ENCODE results near the gene TAC3.

The TAC3 gene

DNA sequence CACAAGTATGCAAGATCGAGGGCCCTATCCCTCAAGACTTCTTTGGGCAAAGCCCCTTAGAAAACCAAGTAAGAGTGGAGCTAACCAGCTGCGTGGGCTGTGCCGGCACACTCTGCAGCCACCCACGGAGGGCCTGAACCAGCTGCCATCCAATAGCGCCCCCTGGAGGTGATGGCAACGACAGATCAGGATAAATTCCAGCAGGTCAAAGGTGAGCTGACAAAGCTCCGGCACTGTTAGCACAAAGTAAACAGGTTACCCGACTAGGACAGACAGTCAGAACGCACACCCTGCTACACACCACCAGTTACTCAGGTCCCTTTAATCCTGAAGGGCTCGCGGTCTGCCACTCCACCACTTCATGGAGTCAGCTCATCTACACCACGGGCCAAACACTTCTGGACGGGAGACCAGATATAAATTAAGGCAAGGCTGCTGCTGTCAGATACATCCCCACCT lies 14.9 kb downstream of the TAC3 start:
- TF ChIP-seq, protein P1, sequence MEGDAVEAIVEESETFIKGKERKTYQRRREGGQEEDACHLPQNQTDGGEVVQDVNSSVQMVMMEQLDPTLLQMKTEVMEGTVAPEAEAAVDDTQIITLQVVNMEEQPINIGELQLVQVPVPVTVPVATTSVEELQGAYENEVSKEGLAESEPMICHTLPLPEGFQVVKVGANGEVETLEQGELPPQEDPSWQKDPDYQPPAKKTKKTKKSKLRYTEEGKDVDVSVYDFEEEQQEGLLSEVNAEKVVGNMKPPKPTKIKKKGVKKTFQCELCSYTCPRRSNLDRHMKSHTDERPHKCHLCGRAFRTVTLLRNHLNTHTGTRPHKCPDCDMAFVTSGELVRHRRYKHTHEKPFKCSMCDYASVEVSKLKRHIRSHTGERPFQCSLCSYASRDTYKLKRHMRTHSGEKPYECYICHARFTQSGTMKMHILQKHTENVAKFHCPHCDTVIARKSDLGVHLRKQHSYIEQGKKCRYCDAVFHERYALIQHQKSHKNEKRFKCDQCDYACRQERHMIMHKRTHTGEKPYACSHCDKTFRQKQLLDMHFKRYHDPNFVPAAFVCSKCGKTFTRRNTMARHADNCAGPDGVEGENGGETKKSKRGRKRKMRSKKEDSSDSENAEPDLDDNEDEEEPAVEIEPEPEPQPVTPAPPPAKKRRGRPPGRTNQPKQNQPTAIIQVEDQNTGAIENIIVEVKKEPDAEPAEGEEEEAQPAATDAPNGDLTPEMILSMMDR (conservative IDR thresholded peaks at IDR 0.05; ENCODE audit: low read depth, low read length): peak; percentile 89
- no peak overlapping the region for H3K4me3 ChIP-seq (ENCODE audit: low read depth, low read length)
- DNase-seq (ENCODE audit: low read depth): peak; percentile 78

DNA sequence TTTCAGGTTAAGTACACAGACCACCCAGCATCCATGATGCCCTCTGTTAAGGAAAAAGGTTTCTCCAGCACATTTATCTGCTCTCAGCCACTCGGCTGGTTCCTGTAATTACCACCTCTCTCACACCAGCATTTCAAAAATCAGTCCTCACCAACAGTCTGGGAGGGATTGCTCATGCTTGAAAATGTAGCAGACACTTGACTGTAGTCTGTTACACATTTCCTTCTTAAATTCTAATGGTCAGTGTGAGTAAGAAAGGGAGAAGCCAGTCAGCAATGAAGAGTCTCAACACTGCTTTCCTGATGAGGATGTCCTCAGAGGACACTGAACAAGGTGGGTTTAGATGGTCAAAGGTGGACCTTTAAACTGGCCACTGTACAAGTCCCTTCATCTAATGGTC lies 15.9 kb downstream of the TAC3 start:
- no peak overlapping the region for H3K4me3 ChIP-seq (ENCODE audit: low read depth, low read length)
- DNase-seq (ENCODE audit: low read depth): no peak
- TF ChIP-seq, protein P1 (conservative IDR thresholded peaks at IDR 0.05; ENCODE audit: low read depth, low read length): no peak

DNA sequence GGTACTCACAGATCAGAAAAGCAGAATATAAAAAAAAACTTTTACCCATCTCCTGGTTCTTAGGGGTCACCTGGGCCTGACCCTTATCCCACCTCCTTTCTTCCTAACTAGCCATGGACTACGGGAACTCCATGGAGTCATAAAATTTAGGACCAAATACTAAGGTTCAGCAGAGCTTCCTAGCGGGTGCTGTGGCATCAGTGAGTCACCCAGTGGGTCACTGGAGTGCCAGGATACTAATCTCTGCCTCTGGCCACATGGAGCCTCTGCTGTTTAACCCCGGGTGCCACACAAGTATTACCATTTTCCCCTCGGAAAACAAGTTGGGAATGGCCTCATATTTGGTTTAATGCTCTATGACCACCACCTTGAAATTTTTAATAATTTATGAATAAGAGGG lies 16.9 kb downstream of the TAC3 start:
- no peak overlapping the region for H3K4me3 ChIP-seq (ENCODE audit: low read depth, low read length)
- TF ChIP-seq, protein P1 (conservative IDR thresholded peaks at IDR 0.05; ENCODE audit: low read depth, low read length): no peak
- no peak for DNase-seq (ENCODE audit: low read depth)

DNA sequence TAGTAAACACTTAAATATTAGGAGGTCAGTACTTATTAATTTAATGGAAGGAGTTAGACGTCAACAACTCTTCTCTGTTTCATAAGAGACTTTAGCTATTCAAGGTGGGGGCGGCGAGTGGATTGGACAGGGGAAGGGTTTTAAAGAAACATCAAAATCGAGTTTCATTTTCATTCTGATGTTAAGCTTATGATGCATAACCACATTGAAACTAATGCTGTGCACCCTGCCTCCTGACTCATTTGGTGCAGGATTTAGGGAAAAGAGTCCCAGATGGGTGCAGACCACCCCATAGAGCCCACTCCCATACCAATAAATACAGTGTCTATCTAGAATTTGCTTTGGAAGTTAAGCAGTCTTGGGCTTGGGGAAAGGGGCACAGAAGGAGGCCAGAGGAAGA lies 17.3 kb downstream of the TAC3 start:
- TF ChIP-seq, protein P1 (conservative IDR thresholded peaks at IDR 0.05; ENCODE audit: low read depth, low read length): no peak
- no peak for DNase-seq (ENCODE audit: low read depth)
- no peak overlapping the region for H3K4me3 ChIP-seq (ENCODE audit: low read depth, low read length)

DNA sequence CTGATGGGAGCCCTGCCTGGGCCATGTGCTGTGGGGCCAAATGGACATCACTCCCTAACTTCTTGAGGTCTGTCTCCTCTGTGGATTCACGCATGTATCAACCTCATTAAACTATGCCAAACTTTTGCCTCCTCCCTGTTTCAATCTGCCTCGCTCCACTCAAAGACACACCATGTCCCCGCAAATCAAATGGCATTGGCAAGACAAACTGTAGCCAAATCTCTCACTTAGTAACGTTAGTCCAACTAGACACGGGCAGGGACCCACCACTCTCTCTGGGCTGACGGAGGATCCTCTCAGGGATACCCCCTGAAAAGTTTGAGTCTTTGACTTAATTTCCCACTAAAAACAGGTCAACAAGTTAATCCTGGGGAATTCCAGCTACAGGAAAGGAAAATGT lies 18.0 kb downstream of the TAC3 start:
- no peak overlapping the region for H3K4me3 ChIP-seq (ENCODE audit: low read depth, low read length)
- no peak for DNase-seq (ENCODE audit: low read depth)
- TF ChIP-seq, protein P1 (conservative IDR thresholded peaks at IDR 0.05; ENCODE audit: low read depth, low read length): no peak

DNA sequence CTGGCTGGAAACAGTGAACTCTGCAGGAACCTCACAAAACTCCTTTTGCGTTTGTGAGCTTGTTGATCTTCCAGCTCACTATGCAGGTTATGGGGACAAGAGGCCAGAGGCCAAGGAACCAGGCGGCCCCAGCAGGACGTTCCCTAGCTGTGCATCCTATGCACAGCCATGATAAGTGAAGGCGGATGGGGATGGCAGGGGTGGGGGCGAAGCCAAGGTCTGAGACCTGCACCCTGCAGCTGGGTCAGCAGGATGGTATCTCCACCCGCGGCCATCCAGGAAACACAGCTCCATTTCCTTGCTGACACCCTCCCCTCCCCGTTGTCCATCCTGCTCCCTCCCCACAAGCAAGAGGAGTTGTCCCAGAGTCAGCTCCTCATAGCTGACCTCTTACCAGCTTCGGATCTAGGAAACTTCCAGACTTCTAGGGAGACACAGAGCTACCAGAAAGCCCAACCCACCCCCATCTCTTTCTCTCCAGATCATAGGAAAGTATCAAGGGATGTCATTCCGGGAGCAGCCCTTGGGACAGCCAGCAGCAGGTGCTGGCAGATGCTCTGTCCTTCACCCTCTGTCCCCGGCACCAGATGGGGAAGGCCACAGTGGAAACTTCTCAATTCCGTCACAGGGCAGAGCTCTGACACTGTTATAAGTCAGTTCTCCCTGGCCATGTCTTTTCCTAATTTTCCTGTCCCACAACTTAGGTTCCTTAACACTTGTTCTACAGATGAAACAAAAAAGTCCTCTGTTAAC lies 19.4 kb downstream of the TAC3 start:
- no peak overlapping the region for H3K4me3 ChIP-seq (ENCODE audit: low read depth, low read length)
- TF ChIP-seq, protein P1 (conservative IDR thresholded peaks at IDR 0.05; ENCODE audit: low read depth, low read length): no peak
- DNase-seq (ENCODE audit: low read depth): no peak

DNA sequence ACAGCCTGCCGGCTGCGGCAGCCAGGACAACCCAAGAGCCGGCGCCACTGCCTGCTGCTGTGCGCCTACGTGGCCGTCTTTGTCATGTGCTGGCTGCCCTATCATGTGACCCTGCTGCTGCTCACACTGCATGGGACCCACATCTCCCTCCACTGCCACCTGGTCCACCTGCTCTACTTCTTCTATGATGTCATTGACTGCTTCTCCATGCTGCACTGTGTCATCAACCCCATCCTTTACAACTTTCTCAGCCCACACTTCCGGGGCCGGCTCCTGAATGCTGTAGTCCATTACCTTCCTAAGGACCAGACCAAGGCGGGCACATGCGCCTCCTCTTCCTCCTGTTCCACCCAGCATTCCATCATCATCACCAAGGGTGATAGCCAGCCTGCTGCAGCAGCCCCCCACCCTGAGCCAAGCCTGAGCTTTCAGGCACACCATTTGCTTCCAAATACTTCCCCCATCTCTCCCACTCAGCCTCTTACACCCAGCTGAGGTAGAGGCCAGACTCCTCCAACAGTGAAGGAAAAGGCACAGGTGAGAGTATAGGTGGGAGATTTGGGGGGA lies 20.3 kb downstream of the TAC3 start:
- no peak for DNase-seq (ENCODE audit: low read depth)
- TF ChIP-seq, protein P1 (conservative IDR thresholded peaks at IDR 0.05; ENCODE audit: low read depth, low read length): no peak
- H3K4me3 ChIP-seq (ENCODE audit: low read depth, low read length): no peak overlapping the region

Data from choroid plexus epithelial cell (primary cell).